ENCODE measurements around the gene TBC1D14.

- TF ChIP-seq CTCF (IDR thresholded peaks at IDR 0.05) = no peak
- no peak for TF ChIP-seq POLR2AphosphoS5 (IDR thresholded peaks at IDR 0.05; ENCODE audit: low read depth, low read length)
- TF ChIP-seq TCF7L2 (IDR thresholded peaks at IDR 0.05; ENCODE audit: low read depth, low read length) = no peak
- TF ChIP-seq REST (IDR thresholded peaks at IDR 0.05; ENCODE audit: insufficient read depth in 1 of 2, low read depth in 2 of 2, low read length in 1 of 2) = no peak
These were observed 97.7 kb downstream of the TBC1D14 start for GRCh38 chr4:7007142-7007907.
